Caco-2 (cell line): Measurements from ENCODE around the gene OR6K6. TPM values are rescaled to one million over a fixed set of nuclear protein-coding genes. Genes with fewer than 3 reads are reported as not detected.

ENCODE experiments used
- BruUV-seq: library from RNA; stranded (reverse); fragments of 400-500 nt; replicated peaks from 2 replicates; lab custom pipeline; 2021; lab: Mats Ljungman, UMichigan
- CTCF ChIA-PET: fragments of 300-600 bp; sonication (Branson Sonifier 250); formaldehyde crosslinking; loops from one replicate; lab custom pipeline; 2022; ENCODE audit warnings: antibody characterized with exemption; lab: Charles Lee
- POLR2A ChIA-PET: fragments of 300-600 bp; sonication (Branson Sonifier 250); formaldehyde crosslinking; loops from one replicate; lab custom pipeline; 2022; ENCODE audit warnings: antibody characterized with exemption; lab: Charles Lee
- DNase-seq, 2 experiments: peaks; one replicate each; pipeline versions ENCODE4 v3.0.0 to v3.0.0-alpha.2; 2020 to 2022
- H3K27me3 ChIP-seq: replicated peaks from 2 replicates; pipeline ENCODE4 v1.6.0; 2011; ENCODE audit warnings: low read length; ENCODE audit not compliant: control insufficient read depth, insufficient read depth
- H3K36me3 ChIP-seq: 2 replicates; pipeline ENCODE4 v1.5.1; 2011; ENCODE audit warnings: low read length; ENCODE audit not compliant: control insufficient read depth, insufficient read depth
- H3K4me1 ChIP-seq: fragments of 250-450 bp; sonication (Bioruptor Pico); 2 replicates; pipeline ENCODE4 v1.5.1; 2020; ENCODE audit warnings: mild to moderate bottlenecking
- H3K4me3 ChIP-seq: 2 replicates; pipeline ENCODE4 v1.5.1; 2011; ENCODE audit warnings: low read depth, mild to moderate bottlenecking, control low read depth, low read length
- H3K9me3 ChIP-seq: fragments of 250-450 bp; sonication (Bioruptor Pico); 2 replicates; pipeline ENCODE4 v1.5.1; 2020; ENCODE audit warnings: mild to moderate bottlenecking, moderate library complexity
- H3K27ac Mint-ChIP-seq: one replicate; pipeline ENCODE4 v1.8.0; 2022; ENCODE audit warnings: mixed read lengths; ENCODE audit not compliant: unreplicated experiment
- H3K27me3 Mint-ChIP-seq: one replicate; pipeline ENCODE4 v1.8.0; 2022; ENCODE audit warnings: mixed read lengths; ENCODE audit not compliant: insufficient read depth, unreplicated experiment
- H3K36me3 Mint-ChIP-seq: one replicate; pipeline ENCODE4 v1.8.0; 2022; ENCODE audit warnings: mild to moderate bottlenecking, mixed read lengths; ENCODE audit not compliant: insufficient read depth, unreplicated experiment
- H3K4me1 Mint-ChIP-seq: one replicate; pipeline ENCODE4 v1.8.0; 2022; ENCODE audit warnings: low read depth, mixed read lengths; ENCODE audit not compliant: unreplicated experiment
- H3K4me3 Mint-ChIP-seq: one replicate; pipeline ENCODE4 v1.8.0; 2022; ENCODE audit warnings: mild to moderate bottlenecking, moderate library complexity, mixed read lengths; ENCODE audit not compliant: unreplicated experiment
- H3K9me3 Mint-ChIP-seq: one replicate; pipeline ENCODE4 v1.8.0; 2022; ENCODE audit warnings: mixed read lengths; ENCODE audit not compliant: unreplicated experiment
- intact Hi-C: fragments of 100-400 bp; cut with micrococcal nuclease; formaldehyde crosslinking; loops from one replicate; pipeline ENCODE4 v1.10.0; 2022; ENCODE audit not compliant: unreplicated experiment
- total RNA-seq: library from RNA; stranded (reverse); gene quantifications from 2 replicates; pipeline ENCODE4 v1.2.3, GENCODE V29; 2022
- TF ChIP-seq, protein P1 (sequence below), 2 experiments: fragments of 200-600 bp in 1 of 2; IDR thresholded peaks; 1 replicate in 1 of 2; 2 replicates in 1 of 2; pipeline versions ENCODE4 v1.5.1 to v1.8.0; 2011 to 2022; ENCODE audit warnings: antibody characterized with exemption in 1 of 2, control low read depth in 1 of 2, inconsistent platforms in 1 of 2, low read depth in 1 of 2, low read length in 1 of 2, mild to moderate bottlenecking in 1 of 2, moderate library complexity in 1 of 2; ENCODE audit not compliant: insufficient read depth in 1 of 2, severe bottlenecking in 1 of 2, unreplicated experiment in 1 of 2

The OR6K6 gene
- total RNA-seq, 1 experiment from 2014 or later: not detected

GRCh38 chr1:158714754-158715153 is 39.8 kb upstream of the OR6K6 start:
- DNase-seq: no peak
- Mint-ChIP-seq H3K4me1 (no peaks in the 10 kb centered on the region), H3K36me3 (no peaks in the 10 kb centered on the region), H3K4me3 (no peak overlapping the region), H3K9me3 (no peaks in the 10 kb centered on the region), H3K27me3 (peaks cover 7% of the 10 kb centered on the region), H3K27ac (no peak overlapping the region)
- POLR2A ChIA-PET: no interaction called here
- Histone ChIP-seq H3K4me3 (no peak overlapping the region), H3K36me3 (no peaks in the 10 kb centered on the region), H3K4me1 (no peaks in the 10 kb centered on the region), H3K9me3 (no peaks in the 10 kb centered on the region), H3K27me3 (no peaks in the 10 kb centered on the region)
- intact Hi-C loops: no loop called here
- CTCF ChIA-PET: no interaction called here
- TF ChIP-seq, protein P1, sequence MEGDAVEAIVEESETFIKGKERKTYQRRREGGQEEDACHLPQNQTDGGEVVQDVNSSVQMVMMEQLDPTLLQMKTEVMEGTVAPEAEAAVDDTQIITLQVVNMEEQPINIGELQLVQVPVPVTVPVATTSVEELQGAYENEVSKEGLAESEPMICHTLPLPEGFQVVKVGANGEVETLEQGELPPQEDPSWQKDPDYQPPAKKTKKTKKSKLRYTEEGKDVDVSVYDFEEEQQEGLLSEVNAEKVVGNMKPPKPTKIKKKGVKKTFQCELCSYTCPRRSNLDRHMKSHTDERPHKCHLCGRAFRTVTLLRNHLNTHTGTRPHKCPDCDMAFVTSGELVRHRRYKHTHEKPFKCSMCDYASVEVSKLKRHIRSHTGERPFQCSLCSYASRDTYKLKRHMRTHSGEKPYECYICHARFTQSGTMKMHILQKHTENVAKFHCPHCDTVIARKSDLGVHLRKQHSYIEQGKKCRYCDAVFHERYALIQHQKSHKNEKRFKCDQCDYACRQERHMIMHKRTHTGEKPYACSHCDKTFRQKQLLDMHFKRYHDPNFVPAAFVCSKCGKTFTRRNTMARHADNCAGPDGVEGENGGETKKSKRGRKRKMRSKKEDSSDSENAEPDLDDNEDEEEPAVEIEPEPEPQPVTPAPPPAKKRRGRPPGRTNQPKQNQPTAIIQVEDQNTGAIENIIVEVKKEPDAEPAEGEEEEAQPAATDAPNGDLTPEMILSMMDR (IDR thresholded peaks at IDR 0.05; ENCODE audit: insufficient read depth in 1 of 2, low read depth in 1 of 2, low read length in 1 of 2, severe bottlenecking in 1 of 2, unreplicated experiment in 1 of 2): no peak
- BruUV-seq: no TSS peak

GRCh38 chr1:158716335-158716734 is 38.2 kb upstream of the OR6K6 start:
- Mint-ChIP-seq H3K4me3 (no peak overlapping the region), H3K36me3 (no peaks in the 10 kb centered on the region)

DNA sequence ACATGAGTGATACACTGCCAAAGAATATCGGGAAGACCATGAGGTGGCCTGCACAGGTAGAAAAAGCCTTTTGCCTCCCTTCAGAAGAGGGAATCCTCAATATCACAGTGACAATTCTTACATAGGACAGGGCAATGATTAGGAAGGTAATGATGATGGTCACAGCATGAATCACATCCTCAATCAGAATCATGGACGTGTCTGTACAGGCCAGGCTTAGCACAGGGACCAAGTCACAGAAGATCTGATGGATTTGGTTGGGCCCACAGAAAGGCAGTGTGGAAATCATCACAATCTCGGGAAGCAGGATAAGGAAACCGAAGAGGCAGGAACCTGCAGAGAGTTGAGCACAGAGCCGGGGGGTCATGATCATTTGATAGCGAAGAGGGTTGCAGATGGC is 37.2 kb upstream of the OR6K6 start:
- Mint-ChIP-seq H3K9me3 (no peaks in the 10 kb centered on the region), H3K36me3 (no peaks in the 10 kb centered on the region), H3K27ac (no peak overlapping the region), H3K4me1 (no peaks in the 10 kb centered on the region), H3K4me3 (no peak overlapping the region), H3K27me3 (peaks cover 5% of the 10 kb centered on the region)
- no peaks in the 10 kb centered on the region for H3K4me1 ChIP-seq
- intact Hi-C loops: no loop called here
- H3K27me3 ChIP-seq: no peaks in the 10 kb centered on the region
- H3K4me3 ChIP-seq: no peak overlapping the region
- H3K9me3 ChIP-seq: no peaks in the 10 kb centered on the region
- CTCF ChIA-PET: no interaction called here
- POLR2A ChIA-PET: no interaction called here
- no peak for DNase-seq
- no peaks in the 10 kb centered on the region for H3K36me3 ChIP-seq
- TF ChIP-seq, protein P1 (IDR thresholded peaks at IDR 0.05; ENCODE audit: insufficient read depth in 1 of 2, low read depth in 1 of 2, low read length in 1 of 2, severe bottlenecking in 1 of 2, unreplicated experiment in 1 of 2): no peak
- no TSS peak for BruUV-seq

More at GRCh38 chr1:158716335-158716734, 38.2 kb upstream of the OR6K6 start:
- POLR2A ChIA-PET: no interaction called here
- BruUV-seq: no TSS peak
- intact Hi-C loops: no loop called here
- Histone ChIP-seq H3K27me3 (no peaks in the 10 kb centered on the region), H3K36me3 (no peaks in the 10 kb centered on the region), H3K4me3 (no peak overlapping the region), H3K4me1 (no peaks in the 10 kb centered on the region), H3K9me3 (no peaks in the 10 kb centered on the region)
- TF ChIP-seq, protein P1 (IDR thresholded peaks at IDR 0.05; ENCODE audit: insufficient read depth in 1 of 2, low read depth in 1 of 2, low read length in 1 of 2, severe bottlenecking in 1 of 2, unreplicated experiment in 1 of 2): no peak
- H3K27ac Mint-ChIP-seq: no peak overlapping the region
- H3K9me3 Mint-ChIP-seq: no peaks in the 10 kb centered on the region
- H3K4me1 Mint-ChIP-seq: no peaks in the 10 kb centered on the region
- CTCF ChIA-PET: no interaction called here
- DNase-seq: no peak
- H3K27me3 Mint-ChIP-seq: peaks cover 6% of the 10 kb centered on the region
